ENCODE measurements around the gene DISP3. TPM values are rescaled to one million over a fixed set of nuclear protein-coding genes. Genes with fewer than 3 reads are reported as not detected.

The DISP3 gene
- total and polyA plus RNA-seq, 7 donors, result under 0.01 to 0.28 (median 0.16) TPM; not detected in 4

DNA sequence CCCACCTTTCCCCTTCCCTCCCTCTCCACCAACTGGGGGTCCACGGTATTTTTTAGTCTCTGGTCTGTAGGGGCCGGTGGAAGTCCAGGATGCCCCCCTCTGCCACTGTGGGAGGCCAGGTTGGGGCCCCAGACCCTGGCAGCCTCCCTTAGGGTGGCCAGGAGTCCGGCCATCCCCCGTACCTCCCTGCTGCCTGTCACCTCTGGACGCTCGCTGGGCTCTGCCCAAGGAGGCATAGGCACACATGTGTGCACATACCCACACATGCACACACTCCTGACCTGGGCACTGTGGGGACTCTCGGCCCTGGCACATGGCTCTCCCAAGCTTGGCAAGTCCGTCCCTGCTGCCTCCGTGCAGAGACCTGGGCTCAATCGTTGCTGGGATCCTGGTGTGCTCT lies 53.0 kb downstream of the DISP3 start:
- no peaks in the 10 kb centered on the region for H3K9me3 ChIP-seq
- H3K4me1 ChIP-seq, result no peaks in the 10 kb centered on the region
- H3K4me3 ChIP-seq, result no peak overlapping the region
- no peak for TF ChIP-seq POLR2AphosphoS5 (IDR thresholded peaks at IDR 0.05)
- TF ChIP-seq, protein P1, sequence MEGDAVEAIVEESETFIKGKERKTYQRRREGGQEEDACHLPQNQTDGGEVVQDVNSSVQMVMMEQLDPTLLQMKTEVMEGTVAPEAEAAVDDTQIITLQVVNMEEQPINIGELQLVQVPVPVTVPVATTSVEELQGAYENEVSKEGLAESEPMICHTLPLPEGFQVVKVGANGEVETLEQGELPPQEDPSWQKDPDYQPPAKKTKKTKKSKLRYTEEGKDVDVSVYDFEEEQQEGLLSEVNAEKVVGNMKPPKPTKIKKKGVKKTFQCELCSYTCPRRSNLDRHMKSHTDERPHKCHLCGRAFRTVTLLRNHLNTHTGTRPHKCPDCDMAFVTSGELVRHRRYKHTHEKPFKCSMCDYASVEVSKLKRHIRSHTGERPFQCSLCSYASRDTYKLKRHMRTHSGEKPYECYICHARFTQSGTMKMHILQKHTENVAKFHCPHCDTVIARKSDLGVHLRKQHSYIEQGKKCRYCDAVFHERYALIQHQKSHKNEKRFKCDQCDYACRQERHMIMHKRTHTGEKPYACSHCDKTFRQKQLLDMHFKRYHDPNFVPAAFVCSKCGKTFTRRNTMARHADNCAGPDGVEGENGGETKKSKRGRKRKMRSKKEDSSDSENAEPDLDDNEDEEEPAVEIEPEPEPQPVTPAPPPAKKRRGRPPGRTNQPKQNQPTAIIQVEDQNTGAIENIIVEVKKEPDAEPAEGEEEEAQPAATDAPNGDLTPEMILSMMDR (IDR thresholded peaks at IDR 0.05), result no peak
- TF ChIP-seq EP300 (IDR thresholded peaks at IDR 0.05), result no peak
- no peak for TF ChIP-seq POLR2A (IDR thresholded peaks at IDR 0.05)
- H3K36me3 ChIP-seq, result no peaks in the 10 kb centered on the region
- WGBS, 2 donors, result 70 to 85% methylated on average over 10 of the region's 10 CpGs
- no peak for DNase-seq
- H3K27me3 ChIP-seq, result peaks cover 0 to 15% (median 0%) of the 10 kb centered on the region in 3 donors
- H3K27ac ChIP-seq, result no peak overlapping the region
- intact Hi-C loops (cut with DNase I), result no loop called here

DNA sequence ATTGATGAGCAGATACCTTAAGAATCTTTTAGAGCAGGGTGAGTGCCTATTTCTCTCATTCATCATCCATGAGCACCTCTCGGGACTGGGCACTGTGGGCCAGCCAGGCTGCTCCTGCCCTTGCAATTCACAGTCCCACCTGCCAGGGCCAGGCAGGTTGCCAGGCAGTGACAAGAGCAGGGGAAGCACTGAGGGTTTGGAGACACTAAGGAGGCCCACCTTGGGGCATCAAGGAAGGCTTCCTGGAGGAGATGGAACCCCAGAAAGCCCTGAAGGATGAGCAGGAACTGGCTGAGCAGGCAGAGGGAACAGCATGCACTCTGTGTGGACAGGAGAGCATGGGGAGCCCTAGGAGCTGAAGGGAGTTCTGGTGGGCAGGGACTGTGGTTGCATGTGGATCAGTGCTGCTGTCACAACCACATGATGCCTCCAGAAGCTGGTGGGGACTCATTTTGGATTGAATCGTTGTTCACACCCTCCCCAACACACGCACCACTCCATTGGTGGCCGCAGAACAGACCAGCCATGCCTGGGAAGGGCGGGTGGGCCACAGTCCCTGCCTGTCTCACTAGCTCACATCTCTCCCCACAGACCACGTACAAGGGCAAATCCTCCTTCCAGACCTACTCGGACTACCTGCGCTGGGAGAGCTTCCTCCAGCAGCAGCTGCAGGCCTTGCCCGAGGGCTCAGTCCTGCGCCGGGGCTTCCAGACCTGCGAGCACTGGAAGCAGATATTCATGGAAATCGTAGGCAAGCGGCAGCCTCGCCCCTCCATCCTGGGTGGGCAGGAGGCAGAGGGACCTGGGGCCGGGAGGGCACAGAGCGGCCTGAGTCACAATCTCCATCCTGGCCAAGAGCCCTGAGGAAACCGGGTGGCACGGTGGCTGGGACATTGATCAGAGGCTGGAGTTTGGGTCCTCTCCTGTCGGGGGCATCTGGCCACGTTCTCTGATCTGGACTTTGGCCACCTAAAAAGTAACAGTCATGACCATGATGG lies 55.1 kb downstream of the DISP3 start:
- 84 to 89% methylated on average over 21 of the region's 21 CpGs for WGBS, 2 donors

DNA sequence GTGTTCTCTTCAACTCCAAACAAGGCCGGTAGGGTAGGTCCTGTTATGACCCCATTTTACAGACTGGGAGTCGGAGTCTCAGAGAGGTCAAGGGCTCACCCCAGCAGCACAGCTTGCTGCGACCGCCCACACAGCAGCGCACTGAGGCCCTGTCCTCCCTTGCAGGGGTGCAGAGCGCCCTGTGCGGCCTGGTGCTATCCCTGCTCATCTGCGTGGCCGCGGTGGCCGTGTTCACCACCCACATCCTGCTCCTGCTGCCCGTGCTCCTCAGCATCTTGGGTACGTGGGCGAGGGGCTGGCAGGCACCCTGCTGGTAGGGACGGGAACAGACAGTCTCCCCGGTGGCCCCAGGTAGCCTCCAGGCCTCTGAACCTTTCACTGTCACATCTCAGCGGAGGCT lies 55.9 kb downstream of the DISP3 start:
- no peaks in the 10 kb centered on the region for H3K4me1 ChIP-seq
- intact Hi-C loops (cut with DNase I), result no loop called here
- no peak overlapping the region for H3K4me3 ChIP-seq
- H3K36me3 ChIP-seq, result no peaks in the 10 kb centered on the region
- H3K27me3 ChIP-seq, result peaks cover 0 to 35% (median 0%) of the 10 kb centered on the region in 3 donors
- no peak for DNase-seq
- H3K9me3 ChIP-seq, result no peaks in the 10 kb centered on the region
- 81 to 86% methylated on average over 17 of the region's 17 CpGs for WGBS, 2 donors
- no peak overlapping the region for H3K27ac ChIP-seq
- TF ChIP-seq POLR2AphosphoS5 (IDR thresholded peaks at IDR 0.05), result no peak
- TF ChIP-seq EP300 (IDR thresholded peaks at IDR 0.05), result no peak
- TF ChIP-seq, protein P1 (IDR thresholded peaks at IDR 0.05), result no peak
- TF ChIP-seq POLR2A (IDR thresholded peaks at IDR 0.05), result no peak

More for the DNA sequence above, 55.1 kb downstream of the DISP3 start:
- Histone ChIP-seq H3K9me3 (no peaks in the 10 kb centered on the region), H3K36me3 (no peaks in the 10 kb centered on the region), H3K27ac (no peak overlapping the region), H3K4me1 (no peaks in the 10 kb centered on the region), H3K27me3 (peaks cover 0 to 35% (median 0%) of the 10 kb centered on the region in 3 donors), H3K4me3 (no peak overlapping the region)
- intact Hi-C loops (cut with DNase I), result no loop called here
- TF ChIP-seq EP300 (IDR thresholded peaks at IDR 0.05) (no peak), POLR2AphosphoS5 (IDR thresholded peaks at IDR 0.05) (no peak), POLR2A (IDR thresholded peaks at IDR 0.05) (no peak)
- TF ChIP-seq, protein P1 (IDR thresholded peaks at IDR 0.05), result no peak
- DNase-seq, result no peak

DNA sequence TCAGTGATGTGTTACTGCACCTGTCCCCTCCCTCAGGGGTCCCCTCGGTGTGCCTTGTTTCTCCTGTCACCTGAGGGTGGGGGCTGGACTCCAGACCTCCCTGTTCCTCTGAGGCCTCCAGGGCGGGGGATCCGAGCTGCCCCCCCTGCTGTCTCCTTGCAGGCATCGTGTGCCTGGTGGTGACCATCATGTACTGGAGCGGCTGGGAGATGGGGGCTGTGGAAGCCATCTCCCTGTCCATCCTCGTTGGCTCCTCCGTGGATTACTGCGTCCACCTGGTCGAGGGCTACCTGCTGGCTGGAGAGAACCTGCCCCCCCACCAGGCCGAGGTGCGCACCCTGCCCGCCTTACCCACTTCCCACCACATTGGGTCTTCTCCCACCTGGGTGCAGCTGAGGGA lies 56.4 kb downstream of the DISP3 start:
- H3K9me3 ChIP-seq, result no peaks in the 10 kb centered on the region
- intact Hi-C loops (cut with DNase I), result no loop called here
- WGBS, 2 donors, result 86 to 91% methylated on average over 12 of the region's 12 CpGs
- peaks cover 0 to 35% (median 0%) of the 10 kb centered on the region in 3 donors for H3K27me3 ChIP-seq
- TF ChIP-seq EP300 (IDR thresholded peaks at IDR 0.05) (no peak), POLR2A (IDR thresholded peaks at IDR 0.05) (no peak), POLR2AphosphoS5 (IDR thresholded peaks at IDR 0.05) (no peak)
- TF ChIP-seq, protein P1 (IDR thresholded peaks at IDR 0.05), result no peak
- DNase-seq, result no peak
- no peak overlapping the region for H3K4me3 ChIP-seq
- H3K27ac ChIP-seq, result no peak overlapping the region
- no peaks in the 10 kb centered on the region for H3K4me1 ChIP-seq
- no peaks in the 10 kb centered on the region for H3K36me3 ChIP-seq
